GM18861 (cell line): ENCODE measurements around the gene SGSM1.

ENCODE experiments used
- ATAC-seq: cut with Tn5 transposase; IDR thresholded peaks from one replicate; pipeline ENCODE4 v1.9.1; 2021; ENCODE audit not compliant: unreplicated experiment

The SGSM1 gene, protein sequence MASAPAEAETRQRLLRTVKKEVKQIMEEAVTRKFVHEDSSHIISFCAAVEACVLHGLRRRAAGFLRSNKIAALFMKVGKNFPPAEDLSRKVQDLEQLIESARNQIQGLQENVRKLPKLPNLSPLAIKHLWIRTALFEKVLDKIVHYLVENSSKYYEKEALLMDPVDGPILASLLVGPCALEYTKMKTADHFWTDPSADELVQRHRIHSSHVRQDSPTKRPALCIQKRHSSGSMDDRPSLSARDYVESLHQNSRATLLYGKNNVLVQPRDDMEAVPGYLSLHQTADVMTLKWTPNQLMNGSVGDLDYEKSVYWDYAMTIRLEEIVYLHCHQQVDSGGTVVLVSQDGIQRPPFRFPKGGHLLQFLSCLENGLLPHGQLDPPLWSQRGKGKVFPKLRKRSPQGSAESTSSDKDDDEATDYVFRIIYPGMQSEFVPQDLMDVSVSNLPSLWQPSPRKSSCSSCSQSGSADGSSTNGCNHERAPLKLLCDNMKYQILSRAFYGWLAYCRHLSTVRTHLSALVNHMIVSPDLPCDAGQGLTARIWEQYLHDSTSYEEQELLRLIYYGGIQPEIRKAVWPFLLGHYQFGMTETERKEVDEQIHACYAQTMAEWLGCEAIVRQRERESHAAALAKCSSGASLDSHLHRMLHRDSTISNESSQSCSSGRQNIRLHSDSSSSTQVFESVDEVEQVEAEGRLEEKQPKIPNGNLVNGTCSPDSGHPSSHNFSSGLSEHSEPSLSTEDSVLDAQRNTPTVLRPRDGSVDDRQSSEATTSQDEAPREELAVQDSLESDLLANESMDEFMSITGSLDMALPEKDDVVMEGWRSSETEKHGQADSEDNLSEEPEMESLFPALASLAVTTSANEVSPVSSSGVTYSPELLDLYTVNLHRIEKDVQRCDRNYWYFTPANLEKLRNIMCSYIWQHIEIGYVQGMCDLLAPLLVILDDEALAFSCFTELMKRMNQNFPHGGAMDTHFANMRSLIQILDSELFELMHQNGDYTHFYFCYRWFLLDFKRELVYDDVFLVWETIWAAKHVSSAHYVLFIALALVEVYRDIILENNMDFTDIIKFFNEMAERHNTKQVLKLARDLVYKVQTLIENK

DNA sequence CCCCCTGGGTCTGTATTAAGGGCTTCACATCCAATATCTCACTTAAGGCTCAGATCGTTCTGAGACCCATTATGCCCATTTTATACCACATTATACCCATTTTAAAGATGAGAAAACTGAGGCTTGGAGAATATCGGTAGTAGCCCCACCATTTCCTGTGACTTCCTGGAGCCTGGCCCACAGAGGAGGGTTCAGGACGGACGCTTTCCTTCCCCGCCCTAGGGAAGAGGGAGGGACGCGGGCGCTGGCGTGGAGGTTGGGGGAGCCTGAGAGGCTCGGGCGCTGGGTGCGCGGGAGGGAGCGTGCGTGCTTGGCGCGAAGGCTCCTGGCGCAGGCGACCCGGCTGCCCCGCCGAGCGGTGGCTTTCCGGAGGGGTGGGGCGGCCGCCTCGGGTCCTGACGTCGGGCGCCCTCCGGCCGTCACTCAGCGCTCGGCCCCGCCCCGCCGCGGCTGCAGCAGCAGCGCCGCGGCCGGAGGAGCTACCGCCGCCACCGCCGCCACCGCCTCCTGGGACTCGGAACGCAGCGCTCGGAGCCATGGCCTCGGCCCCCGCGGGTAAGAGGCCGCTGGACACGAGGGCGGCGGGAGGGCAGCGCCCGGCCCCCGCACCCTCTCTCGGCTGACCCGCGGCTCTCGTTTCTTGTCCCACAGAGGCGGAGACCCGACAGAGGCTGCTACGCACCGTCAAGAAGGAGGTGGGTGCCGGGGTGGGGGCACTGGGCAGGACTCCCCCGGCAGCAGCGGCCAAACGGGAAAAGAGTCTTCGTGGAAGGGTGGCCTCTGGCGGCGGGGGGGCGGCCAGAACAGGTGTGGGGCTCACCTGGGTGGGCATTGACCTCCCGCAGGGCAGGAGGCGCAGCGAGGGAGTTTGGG lies at the start of gene SGSM1:
TSS of gene SGSM1 (plus strand) at position 422 of the 873 bp plus-strand sequence. CDS start at position 537, 115 bp downstream.
- no peak for ATAC-seq

DNA sequence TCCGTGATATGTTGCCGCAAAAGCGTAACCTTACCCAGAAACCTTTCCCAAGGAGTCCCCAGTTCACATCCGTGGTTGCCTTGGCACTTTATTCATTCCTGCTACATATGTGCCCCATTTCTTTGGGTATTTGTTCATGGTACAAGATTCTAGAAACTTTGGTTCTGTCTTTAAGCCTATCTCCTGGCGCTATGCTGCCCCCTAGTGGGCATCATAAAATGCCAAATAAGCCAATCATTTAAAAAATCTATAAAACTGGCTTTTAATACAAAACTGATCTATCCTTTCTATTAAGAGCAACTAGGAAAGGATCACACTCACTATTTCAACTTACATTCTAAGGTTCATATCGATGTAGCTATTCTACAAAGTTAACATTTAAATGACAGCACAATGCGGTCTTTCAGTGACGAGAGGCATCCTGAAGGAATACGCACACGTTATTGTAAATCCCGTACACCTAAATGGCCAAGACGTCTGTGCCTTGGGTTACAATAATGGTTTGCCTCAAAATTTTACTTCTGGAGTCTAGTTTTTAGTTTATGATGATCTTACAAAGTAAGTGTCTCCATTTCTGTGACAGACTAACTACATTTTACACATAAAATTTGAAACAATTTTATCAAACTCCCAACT lies 47.7 kb upstream of the SGSM1 start:
- no peak for ATAC-seq

DNA sequence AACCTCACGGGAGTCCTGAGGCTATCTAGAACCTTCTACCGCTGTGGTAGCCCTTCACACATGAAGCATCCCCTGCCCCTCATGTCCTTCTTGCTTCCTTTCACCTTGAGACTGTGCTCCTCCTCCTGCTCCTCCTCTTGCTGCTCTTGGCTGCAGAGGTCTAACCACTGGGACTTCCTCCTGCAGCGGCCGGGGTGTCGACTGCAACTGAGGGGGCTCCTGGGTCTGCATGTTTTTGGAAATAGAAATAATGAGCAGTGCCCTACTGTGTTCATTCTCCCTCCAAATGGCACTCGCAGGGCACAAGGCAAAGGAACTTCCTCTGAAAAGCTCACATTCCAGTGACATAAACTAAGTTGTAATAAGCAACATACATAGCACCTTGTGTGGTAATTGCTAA lies 46.2 kb upstream of the SGSM1 start:
- no peak for ATAC-seq

DNA sequence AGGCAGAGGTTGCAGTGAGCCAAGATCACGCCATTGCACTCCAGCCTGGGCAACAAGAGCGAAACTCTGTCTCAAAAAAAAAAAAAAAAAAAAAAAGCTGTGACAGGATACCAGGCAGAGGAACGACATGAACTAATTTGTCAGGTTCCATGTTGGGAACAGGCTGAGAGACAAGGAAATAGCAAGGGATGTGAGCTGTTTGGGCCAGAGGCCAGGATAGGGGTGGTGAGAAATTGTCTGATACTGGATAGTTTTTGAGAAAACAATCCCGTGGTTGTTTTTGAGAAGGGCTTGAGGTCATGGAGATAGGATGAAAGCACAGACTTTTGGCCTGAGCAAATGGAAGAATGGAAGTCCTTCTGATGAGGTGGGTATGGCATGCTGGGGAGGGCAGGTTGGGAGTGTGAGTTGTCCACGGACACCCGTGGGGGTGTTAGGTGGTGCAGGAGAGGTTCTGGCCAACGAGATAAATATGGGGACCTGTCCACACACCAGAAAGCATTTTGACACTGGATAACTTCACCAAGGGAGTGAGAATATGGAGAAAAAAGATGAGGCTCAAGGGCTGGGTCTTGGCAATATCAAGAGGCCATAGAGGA lies 45.2 kb upstream of the SGSM1 start:
- no peak for ATAC-seq

DNA sequence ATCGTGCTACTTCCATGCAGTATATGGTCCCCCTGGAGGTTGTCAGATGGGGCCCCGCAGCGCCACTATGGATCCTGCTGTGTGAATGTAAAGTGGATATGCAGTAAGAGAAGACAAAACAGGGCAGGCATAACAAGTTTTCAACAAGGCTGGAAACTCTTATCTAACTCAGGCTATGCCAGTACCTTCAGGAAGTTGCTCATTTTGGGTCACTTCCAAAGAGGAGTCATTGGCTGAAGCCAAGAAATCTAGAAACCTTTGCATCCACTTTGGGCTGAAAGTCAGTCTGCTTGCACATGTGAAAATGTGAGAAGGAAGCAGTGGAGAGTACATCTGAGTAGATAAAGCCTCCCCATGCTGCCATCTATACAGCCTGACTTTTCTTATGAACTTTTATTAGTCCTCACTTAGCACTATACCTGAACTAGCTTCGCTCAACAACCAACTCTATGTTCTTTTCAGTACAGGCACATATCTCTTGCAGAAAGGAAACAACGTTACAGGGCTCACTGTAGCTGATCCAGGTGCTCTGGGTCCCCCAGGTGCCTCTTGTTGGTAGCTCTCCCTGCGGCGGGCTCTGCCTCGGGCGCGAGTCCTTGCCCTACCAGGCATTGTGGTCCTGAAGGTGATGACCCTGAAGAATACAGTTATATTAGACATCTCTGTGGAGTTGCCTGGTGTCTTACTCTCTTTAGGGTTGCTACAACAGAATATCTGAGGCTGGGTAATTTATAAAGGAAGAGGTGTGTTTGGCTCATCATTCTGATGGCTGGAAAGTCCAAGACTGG lies 43.9 kb upstream of the SGSM1 start:
- no peak for ATAC-seq

DNA sequence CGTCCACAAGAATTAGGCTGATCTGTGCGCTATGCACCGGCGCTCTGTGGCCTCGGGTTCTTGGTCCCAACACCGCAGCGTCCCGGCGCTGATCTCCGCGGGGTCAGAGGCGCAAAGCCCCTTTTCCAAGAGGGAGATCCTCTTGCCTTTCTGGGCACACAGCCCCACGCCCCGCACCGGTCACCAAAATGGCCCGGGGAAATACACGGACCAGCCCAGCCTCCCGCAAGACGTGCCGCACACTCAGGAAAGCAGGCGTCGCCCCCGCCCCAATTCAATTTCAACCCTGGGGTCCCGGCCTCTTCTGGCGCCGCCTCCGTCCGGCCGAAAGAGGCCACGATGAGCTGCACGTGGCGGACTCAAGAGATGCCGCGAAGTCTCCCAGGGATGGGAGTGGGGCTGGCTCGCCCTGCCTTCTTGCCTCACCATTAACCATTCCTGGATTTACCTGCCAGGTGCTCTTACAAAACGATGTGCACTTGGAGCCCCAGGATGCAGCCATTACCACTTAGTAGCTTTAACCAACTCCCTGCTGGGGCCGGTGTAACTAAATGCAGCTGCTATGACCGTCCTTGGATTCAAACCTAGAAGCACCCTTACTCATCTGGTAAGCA lies 42.0 kb upstream of the SGSM1 start:
- no peak for ATAC-seq

DNA sequence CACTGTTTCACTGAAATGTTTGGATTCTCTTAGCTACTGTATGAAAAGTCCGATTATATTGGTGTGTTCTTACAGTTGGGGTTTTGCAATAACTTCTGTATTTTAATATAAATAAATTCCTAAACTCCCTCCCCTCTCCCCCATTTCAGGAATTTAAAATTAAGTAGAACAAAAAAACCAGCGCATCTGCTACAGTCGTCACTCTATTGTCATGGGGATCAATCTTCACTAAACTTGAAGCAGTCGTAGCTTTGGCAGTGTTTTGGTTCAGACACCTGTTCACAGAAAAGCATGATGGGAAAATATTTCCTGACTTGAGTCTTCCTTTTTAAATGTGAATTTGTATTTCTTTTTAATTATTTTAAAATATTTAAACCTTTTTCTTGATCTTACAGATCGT lies 40.8 kb upstream of the SGSM1 start:
- ATAC-seq: no peak

DNA sequence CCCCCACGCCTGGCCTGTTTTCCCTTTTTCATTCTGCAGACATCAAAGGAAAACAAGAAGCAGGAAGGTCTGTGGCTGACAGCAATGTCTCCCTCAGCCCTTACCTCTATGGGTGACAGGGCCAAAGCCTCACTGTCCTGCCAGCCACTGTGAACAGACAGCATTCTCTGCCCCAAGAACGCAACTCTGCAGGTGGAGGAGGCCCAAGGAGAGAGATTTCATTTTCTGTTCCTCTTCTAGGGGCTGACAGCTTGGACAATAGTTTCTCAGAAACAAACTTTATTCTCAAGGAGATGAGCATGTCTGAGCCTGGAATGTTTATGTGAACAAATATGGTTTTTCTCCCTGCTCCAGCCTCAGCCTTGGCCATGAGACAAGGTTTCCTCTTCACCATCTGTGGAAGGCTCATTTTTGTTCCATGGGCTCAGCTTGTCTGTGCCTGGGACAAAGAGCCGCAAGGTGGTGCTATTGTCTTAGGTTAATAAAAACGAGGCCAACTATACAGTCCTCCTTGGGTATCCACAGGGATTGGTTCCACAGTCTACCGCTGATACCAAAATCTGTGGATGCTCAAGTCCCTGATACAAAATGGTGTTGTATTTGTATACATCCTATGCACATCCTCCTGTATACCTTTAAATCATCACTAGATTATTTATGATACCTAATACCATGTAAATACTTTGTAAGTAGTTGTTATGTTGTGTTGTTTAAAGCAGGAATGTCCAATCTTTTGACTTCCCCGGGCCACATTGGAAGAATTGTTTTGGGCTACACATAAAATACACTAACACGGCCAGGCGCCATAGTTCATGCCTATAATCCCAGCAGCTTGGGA lies 37.3 kb upstream of the SGSM1 start:
- ATAC-seq: no peak

DNA sequence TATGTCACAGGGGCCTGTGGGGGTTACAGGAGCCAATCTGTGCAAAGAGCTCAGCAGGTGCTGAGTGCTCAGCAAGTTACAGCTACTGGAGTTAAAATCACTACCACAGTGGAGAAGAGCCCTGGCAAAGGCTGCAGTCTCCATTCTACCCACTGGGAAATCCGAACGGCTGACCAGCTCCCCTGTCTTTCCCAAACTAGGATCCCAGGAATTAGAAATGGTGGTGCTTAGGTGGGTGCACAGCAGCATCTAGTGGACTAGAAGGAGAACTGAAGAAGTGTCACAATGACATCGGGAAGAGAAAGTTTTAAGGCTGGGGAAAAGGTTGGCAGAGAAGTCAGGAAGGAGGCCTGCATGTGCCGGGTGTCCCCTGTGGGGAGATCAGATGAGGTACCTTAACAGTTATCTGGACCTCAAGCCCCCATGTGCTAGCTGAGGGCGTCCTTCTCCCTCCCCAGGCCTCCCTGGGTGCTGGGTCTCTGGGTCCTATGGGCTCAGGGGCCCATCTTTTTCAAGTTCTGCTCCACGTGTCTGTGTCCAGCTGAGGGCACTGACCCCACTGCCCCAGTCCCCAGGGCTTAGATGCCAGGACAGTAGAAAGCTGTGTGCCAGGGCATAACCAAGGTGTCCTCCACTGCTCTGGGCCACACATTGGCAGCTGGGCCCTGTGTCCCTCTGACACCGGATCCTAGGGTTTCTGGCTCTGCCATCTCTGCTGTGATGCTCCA lies 33.4 kb upstream of the SGSM1 start:
- ATAC-seq: no peak

DNA sequence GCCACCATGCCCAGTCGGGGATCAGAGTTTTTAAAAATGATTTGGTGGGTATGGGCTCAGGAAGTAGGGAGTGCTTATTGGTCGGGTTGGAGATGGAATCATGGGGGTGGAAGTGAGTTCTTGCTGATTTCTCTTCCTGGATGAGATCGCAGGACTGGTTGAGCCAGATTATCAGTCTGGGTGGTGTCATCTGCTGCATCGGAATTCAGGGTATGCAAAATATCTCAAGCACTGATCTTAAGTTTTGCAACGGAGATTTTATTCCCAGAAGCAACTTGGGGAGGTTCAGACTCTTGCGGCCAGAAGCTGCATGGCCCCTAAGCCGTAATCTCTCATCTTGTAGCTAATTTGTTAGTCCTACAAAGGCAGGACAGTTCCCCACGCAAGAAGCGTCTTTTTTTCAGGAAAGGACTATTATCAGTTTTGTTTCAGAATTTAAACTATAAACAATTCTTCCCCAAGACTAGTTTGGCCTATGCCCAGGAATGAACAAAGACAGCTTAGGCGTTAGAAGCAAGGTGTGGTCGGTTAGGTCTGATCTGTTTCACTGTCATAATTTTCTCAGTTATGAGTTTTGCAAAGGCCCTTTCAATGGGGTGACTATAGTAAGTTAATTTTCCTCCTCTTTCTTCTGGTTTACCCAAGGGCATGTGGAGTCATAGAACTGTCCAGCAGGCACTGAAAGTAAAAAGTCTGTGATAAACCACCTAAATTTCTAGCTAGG lies 30.1 kb upstream of the SGSM1 start:
- ATAC-seq: no peak

DNA sequence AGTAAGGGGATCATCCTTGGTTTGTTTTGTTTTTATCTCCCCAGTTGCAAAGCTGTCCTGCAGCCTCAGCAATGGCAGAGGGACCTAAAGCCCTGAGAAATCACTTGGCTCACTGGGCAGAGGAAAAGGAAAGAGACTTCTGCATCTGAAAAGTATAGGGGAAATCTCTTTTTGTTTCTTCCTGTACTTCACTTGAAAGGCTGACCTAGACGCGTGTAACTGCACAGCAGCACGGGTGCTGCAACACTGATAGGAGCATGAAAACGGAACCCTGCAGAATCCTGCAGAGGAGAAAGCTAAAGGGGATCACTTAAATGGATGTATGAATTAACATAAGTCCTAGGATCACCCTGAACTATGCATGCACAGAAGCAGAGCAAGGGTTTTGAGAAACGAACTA lies 29.5 kb upstream of the SGSM1 start:
- ATAC-seq: no peak

DNA sequence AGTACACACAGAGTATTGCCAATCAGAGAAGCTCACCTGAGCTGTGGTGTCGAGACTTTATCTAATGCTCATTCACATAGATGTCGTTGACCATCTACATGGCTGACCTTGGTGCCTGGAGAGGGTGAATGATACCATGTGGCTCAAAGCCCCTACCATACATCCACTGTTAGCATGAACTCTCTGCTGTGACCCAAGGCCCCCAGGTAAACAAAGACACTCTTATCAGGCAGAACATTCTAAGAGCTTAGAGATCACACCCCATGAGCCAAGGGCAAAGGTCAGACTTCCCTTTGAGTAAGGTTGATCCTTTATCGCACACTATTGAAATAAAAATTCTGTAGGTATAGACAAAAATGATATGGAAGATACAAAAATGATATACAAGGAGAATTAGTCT lies 16.5 kb upstream of the SGSM1 start:
- ATAC-seq: no peak

DNA sequence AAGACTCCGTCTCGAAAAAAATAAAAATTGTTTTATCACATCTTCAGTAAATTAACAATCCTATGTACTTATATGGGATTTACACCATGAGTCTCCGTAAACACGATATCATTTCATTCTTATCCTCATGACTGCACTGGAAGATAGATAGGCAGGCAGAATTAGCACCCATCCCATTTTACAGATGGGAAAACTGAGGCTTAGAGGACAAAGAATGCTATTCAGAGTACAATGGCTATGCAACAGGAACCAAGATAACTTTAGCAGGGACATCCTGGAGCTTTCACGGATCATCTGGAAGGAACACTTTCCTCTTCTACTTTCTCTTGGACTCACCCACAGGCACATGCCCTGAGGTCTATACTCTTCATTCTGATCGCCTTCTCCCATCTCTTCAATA lies 14.6 kb upstream of the SGSM1 start:
- no peak for ATAC-seq

DNA sequence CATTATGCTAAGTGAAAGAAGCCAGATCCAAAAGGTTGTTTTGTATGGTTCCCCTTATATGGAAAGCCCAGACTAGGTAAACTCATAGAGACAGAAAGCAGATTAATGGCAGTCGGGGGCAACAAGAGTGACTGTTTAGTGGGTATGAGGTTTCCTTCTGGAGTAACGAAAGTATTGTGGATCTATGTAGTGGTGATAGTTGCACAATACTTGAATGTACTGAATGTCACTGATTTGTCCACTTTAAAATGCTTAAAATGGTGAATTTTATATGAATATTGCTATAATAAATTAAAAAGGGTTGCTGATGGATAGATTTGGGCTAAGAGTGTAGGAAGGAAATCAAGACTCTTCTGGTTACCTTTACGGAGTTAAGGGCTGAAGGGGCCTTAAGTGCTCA lies 10.0 kb upstream of the SGSM1 start:
- ATAC-seq: no peak

DNA sequence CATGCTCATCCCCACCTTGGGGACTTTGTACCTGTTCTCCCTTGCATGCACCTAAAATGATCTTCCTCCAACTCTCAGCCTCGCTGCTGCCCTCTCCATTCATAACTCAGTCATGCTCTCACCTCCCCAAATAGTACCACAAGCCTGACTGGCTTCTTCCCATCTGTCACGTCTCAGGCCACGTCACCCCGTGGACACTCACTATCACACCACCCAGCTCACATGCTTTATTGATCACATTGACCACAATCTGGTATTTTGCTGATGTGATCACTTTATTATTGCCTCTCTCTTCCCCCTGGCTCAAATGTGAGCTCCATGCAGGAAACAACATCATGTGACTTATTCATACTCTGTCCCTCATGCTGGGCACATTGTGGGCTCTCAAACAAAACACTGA lies 9.2 kb upstream of the SGSM1 start:
- no peak for ATAC-seq

DNA sequence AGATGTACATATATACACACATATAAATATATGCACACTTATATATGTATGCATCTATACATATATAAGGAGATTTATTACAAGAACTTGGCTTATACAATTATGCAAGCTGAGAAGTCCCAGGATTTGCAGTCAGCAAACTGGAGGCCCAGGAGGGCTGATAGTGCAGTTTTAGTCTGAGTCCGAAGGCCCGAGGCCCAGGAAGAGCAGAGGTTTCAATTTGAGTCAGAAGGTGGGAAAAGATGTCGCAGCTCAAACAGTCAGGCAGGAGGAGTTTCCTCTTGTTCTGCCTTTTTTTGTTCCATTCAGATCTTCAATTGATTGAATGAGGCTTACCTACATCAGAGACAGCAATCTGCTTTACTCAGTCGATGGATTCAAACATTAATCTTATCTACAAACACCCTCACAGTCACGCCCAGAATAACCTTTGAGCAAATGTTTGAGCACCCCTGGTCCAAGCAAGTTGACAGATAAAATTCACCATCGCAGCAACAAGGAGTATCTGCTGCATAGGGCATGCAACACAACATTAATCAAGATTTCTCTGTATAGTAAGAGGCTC lies 4.0 kb upstream of the SGSM1 start:
- no peak for ATAC-seq
